ENCODE measurements around the gene KCTD10. TPM values are rescaled to one million over a fixed set of nuclear protein-coding genes. Genes with fewer than 3 reads are reported as not detected.
"Not testable (repeated sequence)": the region's sequence is repeated elsewhere in the genome, so short reads cannot be mapped to it uniquely, and the experiment has no call there.

The KCTD10 gene
- total RNA-seq, 2 donors from 2014 or later = 34.4 to 55.9 TPM

- no peak overlapping the region for H3K27ac ChIP-seq
These were observed 44.7 kb downstream of the KCTD10 start for GRCh38 chr12:109432431-109432830.

GRCh38 chr12:109430244-109430643 lies 46.9 kb downstream of the KCTD10 start:
- Histone ChIP-seq H3K36me3 (no peaks in the 10 kb centered on the region), H3K4me3 (no peak overlapping the region), H3K27me3 (no peaks in the 10 kb centered on the region), H3K9me3 (no peaks in the 10 kb centered on the region), H3K27ac (no peak overlapping the region), H3K4me1 (peaks cover 0 to 12% of the 10 kb centered on the region in 2 donors)
- TF ChIP-seq CTCF (IDR thresholded peaks at IDR 0.05) = no peak
- DNase-seq (ENCODE audit: low spot score) = no peak

More at GRCh38 chr12:109432431-109432830, 44.7 kb downstream of the KCTD10 start:
- no peak overlapping the region for H3K4me3 ChIP-seq
- no peaks in the 10 kb centered on the region for H3K9me3 ChIP-seq
- H3K27me3 ChIP-seq = no peaks in the 10 kb centered on the region
- no peaks in the 10 kb centered on the region for H3K36me3 ChIP-seq
- no peak for DNase-seq (ENCODE audit: low spot score)
- peaks cover 0 to 12% of the 10 kb centered on the region in 2 donors for H3K4me1 ChIP-seq
- no peak for TF ChIP-seq CTCF (IDR thresholded peaks at IDR 0.05)

- H3K4me3 ChIP-seq; H3K9me3 ChIP-seq; H3K36me3 ChIP-seq; H3K27me3 ChIP-seq; H3K27ac ChIP-seq; DNase-seq (ENCODE audit: low spot score): not testable (repeated sequence)
- peaks cover 0 to 12% of the 10 kb centered on the region in 2 donors for H3K4me1 ChIP-seq
These were observed 48.3 kb downstream of the KCTD10 start for GRCh38 chr12:109428804-109429203.

- no peaks in the 10 kb centered on the region for H3K36me3 ChIP-seq
These were observed 49.0 kb downstream of the KCTD10 start for GRCh38 chr12:109428037-109428629.

GRCh38 chr12:109423392-109423791 lies 53.7 kb downstream of the KCTD10 start:
- H3K27ac ChIP-seq = no peak overlapping the region
- no peak for DNase-seq (ENCODE audit: low spot score)
- H3K4me3 ChIP-seq = no peak overlapping the region
- no peak for TF ChIP-seq CTCF (IDR thresholded peaks at IDR 0.05)
- no peaks in the 10 kb centered on the region for H3K36me3 ChIP-seq
- H3K4me1 ChIP-seq = no peaks in the 10 kb centered on the region
- no peaks in the 10 kb centered on the region for H3K27me3 ChIP-seq
- no peaks in the 10 kb centered on the region for H3K9me3 ChIP-seq

More at GRCh38 chr12:109428037-109428629, 49.0 kb downstream of the KCTD10 start:
- peak; percentile 86 for DNase-seq (ENCODE audit: low spot score)
- Histone ChIP-seq H3K27ac (no peak overlapping the region), H3K4me3 (no peak overlapping the region), H3K9me3 (no peaks in the 10 kb centered on the region), H3K4me1 (peaks cover 0 to 6% of the 10 kb centered on the region in 2 donors), H3K27me3 (no peaks in the 10 kb centered on the region)
- TF ChIP-seq CTCF (IDR thresholded peaks at IDR 0.05) = peak; percentile 92 to 97

- Histone ChIP-seq H3K27ac (no peak overlapping the region), H3K36me3 (no peaks in the 10 kb centered on the region), H3K27me3 (no peaks in the 10 kb centered on the region), H3K9me3 (no peaks in the 10 kb centered on the region), H3K4me3 (no peak overlapping the region), H3K4me1 (no peaks in the 10 kb centered on the region)
- TF ChIP-seq CTCF (IDR thresholded peaks at IDR 0.05) = no peak
- DNase-seq (ENCODE audit: low spot score) = no peak
These were observed 54.8 kb downstream of the KCTD10 start for GRCh38 chr12:109422251-109422650.

Data from right atrium auricular region (tissue), 2 donors.